IMR-90 (cell line): Measurements from ENCODE around the gene LIG1. TPM values are rescaled to one million over a fixed set of nuclear protein-coding genes. Genes with fewer than 3 reads are reported as not detected.

ENCODE experiments used
- ATAC-seq: fragments of 200-7000 bp; cut with Tn5 transposase; 2 replicates; pipeline ENCODE4 v1.9.1; 2020; ENCODE audit warnings: low read depth, mild to moderate bottlenecking, moderate library complexity
- BruUV-seq: library from RNA; stranded (reverse); fragments of 400-500 nt; replicated peaks from 2 replicates; lab custom pipeline; 2021; lab: Mats Ljungman, UMichigan
- CTCF ChIA-PET: fragments of 300-600 bp; formaldehyde crosslinking; extraction: SDS; loops from one replicate; lab custom pipeline; 2021; ENCODE audit warnings: antibody characterized with exemption; lab: Yijun Ruan, JAX
- POLR2A ChIA-PET: fragments of 300-600 bp; sonication (Branson Sonifier 250); formaldehyde crosslinking; loops from one replicate; lab custom pipeline; 2022; ENCODE audit warnings: antibody characterized with exemption; ENCODE audit not compliant: unreplicated experiment; lab: Charles Lee
- DNase-seq: peaks from one replicate; pipeline ENCODE4 v3.0.0; 2013
- H2AFZ ChIP-seq: replicated peaks from 2 replicates; pipeline ENCODE3; 2013; ENCODE audit warnings: low read length, mild to moderate bottlenecking; ENCODE audit not compliant: poor library complexity
- H2AK5ac ChIP-seq: 2 replicates; pipeline ENCODE4 v1.6.1; 2013; ENCODE audit warnings: low read depth, low read length, inconsistent platforms
- H2AK9ac ChIP-seq: replicated peaks from 2 replicates; pipeline ENCODE3; 2013; ENCODE audit warnings: mild to moderate bottlenecking, low read depth, low read length, moderate library complexity; ENCODE audit not compliant: poor library complexity
- H2BK120ac ChIP-seq: 2 replicates; pipeline ENCODE4 v1.6.1; 2013; ENCODE audit warnings: low read depth, low read length, inconsistent platforms
- H2BK15ac ChIP-seq: 3 replicates; pipeline ENCODE4 v1.6.1; 2013; ENCODE audit warnings: low read depth, low read length, inconsistent platforms
- H2BK20ac ChIP-seq: 2 replicates; pipeline ENCODE4 v1.6.1; 2013; ENCODE audit warnings: low read depth, mild to moderate bottlenecking, inconsistent platforms, low read length, moderate library complexity
- H2BK5ac ChIP-seq: 2 replicates; pipeline ENCODE4 v1.6.1; 2013; ENCODE audit warnings: mild to moderate bottlenecking, low read depth, low read length, inconsistent platforms; ENCODE audit not compliant: poor library complexity, severe bottlenecking
- H3K14ac ChIP-seq: replicated peaks from 2 replicates; pipeline ENCODE4 v1.6.1; 2013; ENCODE audit warnings: low read depth, low read length, inconsistent platforms
- H3K18ac ChIP-seq: 2 replicates; pipeline ENCODE4 v1.6.1; 2013; ENCODE audit warnings: low read depth, low read length, control low read depth
- H3K23ac ChIP-seq: 2 replicates; pipeline ENCODE4 v1.6.1; 2013; ENCODE audit warnings: low read depth, low read length, inconsistent platforms
- H3K27ac ChIP-seq: 2 replicates; pipeline ENCODE4 v1.5.1; 2013; ENCODE audit warnings: mild to moderate bottlenecking, control low read depth, low read length; ENCODE audit not compliant: insufficient read depth
- H3K27me3 ChIP-seq: 2 replicates; pipeline ENCODE4 v1.6.1; 2013; ENCODE audit warnings: low read length; ENCODE audit not compliant: control insufficient read depth, insufficient read depth
- H3K36me3 ChIP-seq: 2 replicates; pipeline ENCODE4 v1.6.1; 2013; ENCODE audit warnings: low read length, mixed read lengths; ENCODE audit not compliant: control insufficient read depth, insufficient read depth
- H3K4ac ChIP-seq: 2 replicates; pipeline ENCODE4 v1.6.1; 2013; ENCODE audit warnings: low read depth, low read length, inconsistent platforms
- H3K4me1 ChIP-seq: 2 replicates; pipeline ENCODE4 v1.6.1; 2013; ENCODE audit warnings: low read length, mixed read lengths; ENCODE audit not compliant: control insufficient read depth, insufficient read depth
- H3K4me2 ChIP-seq: 2 replicates; pipeline ENCODE4 v1.6.1; 2013; ENCODE audit warnings: low read depth, mild to moderate bottlenecking, control low read depth, low read length, moderate library complexity
- H3K4me3 ChIP-seq: 2 replicates; pipeline ENCODE4 v1.5.1; 2013; ENCODE audit warnings: low read depth, mild to moderate bottlenecking, control low read depth, low read length, moderate library complexity; ENCODE audit not compliant: insufficient read depth
- H3K56ac ChIP-seq: 2 replicates; pipeline ENCODE4 v1.6.1; 2013; ENCODE audit warnings: low read length, inconsistent platforms; ENCODE audit not compliant: insufficient read depth; ENCODE audit errors: extremely low read depth
- H3K79me1 ChIP-seq, 2 experiments: 2 replicates each; pipeline ENCODE4 v1.6.1; 2013; ENCODE audit warnings: low read length in 2 of 2, inconsistent platforms in 1 of 2, low read depth in 1 of 2
- H3K9ac ChIP-seq: 2 replicates; pipeline ENCODE4 v1.6.1; 2013; ENCODE audit warnings: low read depth, low read length, control low read depth
- H3K9me1 ChIP-seq: 2 replicates; pipeline ENCODE4 v1.6.1; 2013; ENCODE audit warnings: low read length, inconsistent platforms; ENCODE audit not compliant: insufficient read depth
- H3K9me3 ChIP-seq: 2 replicates; pipeline ENCODE4 v1.6.1; 2013; ENCODE audit warnings: low read length; ENCODE audit not compliant: control insufficient read depth, insufficient read depth
- H4K20me1 ChIP-seq: 2 replicates; pipeline ENCODE4 v1.6.1; 2013; ENCODE audit warnings: low read length, inconsistent platforms; ENCODE audit not compliant: insufficient read depth
- H4K5ac ChIP-seq: 2 replicates; pipeline ENCODE4 v1.6.1; 2013; ENCODE audit warnings: mild to moderate bottlenecking, low read depth, low read length, control low read depth
- H4K8ac ChIP-seq, 2 experiments: 2 replicates each; pipeline ENCODE4 v1.6.1; 2013; ENCODE audit warnings: low read depth in 2 of 2, low read length in 2 of 2, control low read depth in 1 of 2, inconsistent platforms in 1 of 2
- H4K91ac ChIP-seq: 2 replicates; pipeline ENCODE4 v1.6.1; 2013; ENCODE audit warnings: low read depth, low read length, inconsistent platforms; ENCODE audit not compliant: insufficient read depth
- BHLHE40 ChIP-seq: fragments of 150-350 bp; IDR thresholded peaks from 2 replicates; pipeline ENCODE4 v1.6.1; 2016; ENCODE audit warnings: mild to moderate bottlenecking, low read depth, low read length
- NFE2L2 ChIP-seq: fragments of 150-350 bp; IDR thresholded peaks from 2 replicates; pipeline ENCODE4 v1.6.1; 2016; ENCODE audit warnings: low read depth, mild to moderate bottlenecking, low read length
- POLR2A ChIP-seq: IDR thresholded peaks from 2 replicates; pipeline ENCODE4 v1.6.1; 2012; ENCODE audit warnings: mild to moderate bottlenecking, low read depth, low read length
- RAD21 ChIP-seq: IDR thresholded peaks from 2 replicates; pipeline ENCODE4 v1.6.1; 2012; ENCODE audit warnings: low read length, improper control_type of control experiment
- RCOR1 ChIP-seq: IDR thresholded peaks from 2 replicates; pipeline ENCODE4 v1.6.1; 2012; ENCODE audit warnings: mild to moderate bottlenecking, low read length, improper control_type of control experiment; ENCODE audit not compliant: insufficient replicate concordance
- USF2 ChIP-seq: fragments of 150-350 bp; IDR thresholded peaks from 2 replicates; pipeline ENCODE4 v1.6.1; 2017; ENCODE audit warnings: mild to moderate bottlenecking, antibody characterized with exemption, low read length, low read depth
- whole genome bisulfite sequencing, 2 experiments: methylation state at CpG; one replicate each; pipeline versions ENCODE4 v1.1.5 to v1.1.7; 2013; ENCODE audit warnings: missing lambda C conversion rate in 2 of 2; ENCODE audit not compliant: insufficient read length in 1 of 2; ENCODE audit errors: extremely low coverage in 2 of 2; 5-methylcytosine and 5-hydroxymethylcytosine counted together
- dilution Hi-C: fragments of 300-500 bp; cut with HindIII; formaldehyde crosslinking; loops from one replicate; pipeline ENCODE4 v1.14.3; 2018; ENCODE audit warnings: low sequenced_read_pairs; ENCODE audit not compliant: unreplicated experiment
- in situ Hi-C: fragments of 300-500 bp; cut with MboI; formaldehyde crosslinking; loops from 3 replicates; pipeline ENCODE4 v1.14.3; 2019; ENCODE audit warnings: low sequenced_read_pairs, inconsistent platforms, mixed read lengths
- intact Hi-C: fragments of 100-400 bp; cut with micrococcal nuclease; formaldehyde crosslinking; loops from 2 replicates; pipeline ENCODE4 v1.10.0; 2022
- polyA plus RNA-seq, 3 experiments: library from polyadenylated mRNA; depleted of rRNA; stranded (reverse); fragments of >200 nt; gene quantifications; 2 replicates each; pipeline ENCODE4 v1.2.3, GENCODE V29; 2012; ENCODE audit warnings: low replicate concordance in 1 of 3
- total RNA-seq: library from RNA; depleted of rRNA; stranded (reverse); fragments of >200 nt; gene quantifications from 2 replicates; pipeline ENCODE4 v1.2.3, GENCODE V29; 2012
- TF ChIP-seq, protein P1 (sequence below): conservative IDR thresholded peaks from 2 replicates; pipeline ENCODE4 v1.5.1; 2012; ENCODE audit warnings: mild to moderate bottlenecking, low read depth, low read length, improper control_type of control experiment
- TF ChIP-seq, protein P2 (sequence below): fragments of 150-350 bp; IDR thresholded peaks from 2 replicates; pipeline ENCODE4 v1.6.1; 2016; ENCODE audit warnings: low read depth, mild to moderate bottlenecking, low read length, moderate library complexity, borderline replicate concordance

The LIG1 gene
- total and polyA plus RNA-seq, 2 of the 4 experiments (the other 2 are of a cell fraction) = 24.9 to 34.0 TPM

GRCh38 chr19:48122421-48122820 is 47.7 kb downstream of the LIG1 start:
- no peak overlapping the region for H3K18ac ChIP-seq
- H2BK120ac ChIP-seq = no peak overlapping the region
- no peak overlapping the region for H3K9ac ChIP-seq
- dilution Hi-C loops (no loop called here), intact Hi-C loops (no loop called here), in situ Hi-C loops (no loop called here)
- no peak overlapping the region for H2AK5ac ChIP-seq
- no peak overlapping the region for H4K5ac ChIP-seq
- no peak overlapping the region for H4K91ac ChIP-seq
- peak overlapping the region; percentile 56 for H2AFZ ChIP-seq
- peaks cover 14% of the 10 kb centered on the region for H3K36me3 ChIP-seq
- H2BK15ac ChIP-seq = no peak overlapping the region
- no peak overlapping the region for H2BK20ac ChIP-seq
- ChIA-PET CTCF (no interaction called here), POLR2A (no interaction called here)
- no peak overlapping the region for H3K4ac ChIP-seq
- H3K4me3 ChIP-seq = no peak overlapping the region
- no peaks in the 10 kb centered on the region for H3K27me3 ChIP-seq
- no peak for TF ChIP-seq RAD21
- no peak for TF ChIP-seq USF2
- TF ChIP-seq, protein P1, sequence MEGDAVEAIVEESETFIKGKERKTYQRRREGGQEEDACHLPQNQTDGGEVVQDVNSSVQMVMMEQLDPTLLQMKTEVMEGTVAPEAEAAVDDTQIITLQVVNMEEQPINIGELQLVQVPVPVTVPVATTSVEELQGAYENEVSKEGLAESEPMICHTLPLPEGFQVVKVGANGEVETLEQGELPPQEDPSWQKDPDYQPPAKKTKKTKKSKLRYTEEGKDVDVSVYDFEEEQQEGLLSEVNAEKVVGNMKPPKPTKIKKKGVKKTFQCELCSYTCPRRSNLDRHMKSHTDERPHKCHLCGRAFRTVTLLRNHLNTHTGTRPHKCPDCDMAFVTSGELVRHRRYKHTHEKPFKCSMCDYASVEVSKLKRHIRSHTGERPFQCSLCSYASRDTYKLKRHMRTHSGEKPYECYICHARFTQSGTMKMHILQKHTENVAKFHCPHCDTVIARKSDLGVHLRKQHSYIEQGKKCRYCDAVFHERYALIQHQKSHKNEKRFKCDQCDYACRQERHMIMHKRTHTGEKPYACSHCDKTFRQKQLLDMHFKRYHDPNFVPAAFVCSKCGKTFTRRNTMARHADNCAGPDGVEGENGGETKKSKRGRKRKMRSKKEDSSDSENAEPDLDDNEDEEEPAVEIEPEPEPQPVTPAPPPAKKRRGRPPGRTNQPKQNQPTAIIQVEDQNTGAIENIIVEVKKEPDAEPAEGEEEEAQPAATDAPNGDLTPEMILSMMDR = no peak
- TF ChIP-seq, protein P2, sequence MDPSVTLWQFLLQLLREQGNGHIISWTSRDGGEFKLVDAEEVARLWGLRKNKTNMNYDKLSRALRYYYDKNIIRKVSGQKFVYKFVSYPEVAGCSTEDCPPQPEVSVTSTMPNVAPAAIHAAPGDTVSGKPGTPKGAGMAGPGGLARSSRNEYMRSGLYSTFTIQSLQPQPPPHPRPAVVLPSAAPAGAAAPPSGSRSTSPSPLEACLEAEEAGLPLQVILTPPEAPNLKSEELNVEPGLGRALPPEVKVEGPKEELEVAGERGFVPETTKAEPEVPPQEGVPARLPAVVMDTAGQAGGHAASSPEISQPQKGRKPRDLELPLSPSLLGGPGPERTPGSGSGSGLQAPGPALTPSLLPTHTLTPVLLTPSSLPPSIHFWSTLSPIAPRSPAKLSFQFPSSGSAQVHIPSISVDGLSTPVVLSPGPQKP = no peak
- TF ChIP-seq POLR2A = no peak
- no peak for TF ChIP-seq RCOR1
- no peak for TF ChIP-seq NFE2L2
- TF ChIP-seq BHLHE40 = no peak
- ATAC-seq = no peak
- no peak overlapping the region for H2AK9ac ChIP-seq
- no peaks in the 10 kb centered on the region for H3K79me1 ChIP-seq
- no peak overlapping the region for H3K4me2 ChIP-seq
- H3K9me1 ChIP-seq = peaks cover 2% of the 10 kb centered on the region; the same call in 1 of the 2 replicates
- no peak overlapping the region for H3K56ac ChIP-seq
- no peak overlapping the region for H2BK5ac ChIP-seq
- no peaks in the 10 kb centered on the region for H3K9me3 ChIP-seq
- no peaks in the 10 kb centered on the region for H3K4me1 ChIP-seq
- WGBS, 2 experiments = 100% methylated on average over 4 of the region's 14 CpGs; no CpG with 5 or more reads in 1 of the 2 experiments
- H3K14ac ChIP-seq = no peak overlapping the region
- H3K27ac ChIP-seq = no peak overlapping the region
- BruUV-seq = no TSS peak
- H4K20me1 ChIP-seq = no peaks in the 10 kb centered on the region; the same call in 1 of the 2 replicates
- H3K23ac ChIP-seq = no peak overlapping the region
- no peak overlapping the region for H4K8ac ChIP-seq
- no peak for DNase-seq
